ENCODE results near the gene BTBD16. TPM values are rescaled to one million over a fixed set of nuclear protein-coding genes. Genes with fewer than 3 reads are reported as not detected.

BTBD16 gene
- total and polyA plus RNA-seq, 2 of the 13 experiments (the other 11 are each of a cell fraction or from before 2014, with no cell fraction given): 5.0 to 11.9 TPM

- TF ChIP-seq TRIM24 (CRISPR knock-in tag; IDR thresholded peaks at IDR 0.05) (no peak), ZNF770 (CRISPR knock-in tag; IDR thresholded peaks at IDR 0.05) (0 out of 2 replicates have a peak, but pooled peaks have one; percentile 9), ONECUT2 (CRISPR knock-in tag; IDR thresholded peaks at IDR 0.05) (no peak), ETV6 (CRISPR knock-in tag; conservative IDR thresholded peaks at IDR 0.05) (no peak; the same call in 1 of the 2 replicates), CSRNP2 (CRISPR knock-in tag; conservative IDR thresholded peaks at IDR 0.05; ENCODE audit: low read depth) (no peak), NFAT5 (CRISPR knock-in tag; IDR thresholded peaks at IDR 0.05) (no peak), NFYB (CRISPR knock-in tag; IDR thresholded peaks at IDR 0.05) (no peak), DR1 (CRISPR knock-in tag; IDR thresholded peaks at IDR 0.05) (peak; percentile 44; the same call in 1 of the 2 replicates), ZNF431 (CRISPR knock-in tag; IDR thresholded peaks at IDR 0.05; ENCODE audit: borderline replicate concordance, low read depth) (0 out of 2 replicates have a peak, but pooled peaks have one; percentile 26), ZNF710 (CRISPR knock-in tag; IDR thresholded peaks at IDR 0.05; ENCODE audit: borderline replicate concordance) (no peak; the same call in 1 of the 2 replicates), BRF2 (CRISPR knock-in tag; IDR thresholded peaks at IDR 0.05) (no peak), NONO (IDR thresholded peaks at IDR 0.05) (no peak), NONO (CRISPR knock-in tag; conservative IDR thresholded peaks at IDR 0.05) (0 out of 2 replicates have a peak, but pooled peaks have one; percentile 44), GATAD2A (CRISPR knock-in tag; IDR thresholded peaks at IDR 0.05) (peak; percentile 78), ERF (CRISPR knock-in tag; IDR thresholded peaks at IDR 0.05) (peak; percentile 61; the same call in 1 of the 2 replicates), SOX5 (CRISPR knock-in tag; IDR thresholded peaks at IDR 0.05; ENCODE audit: borderline replicate concordance) (peak; percentile 89), DNMT1 (CRISPR knock-in tag; IDR thresholded peaks at IDR 0.05) (0 out of 2 replicates have a peak, but pooled peaks have one; percentile 55)
Observed at GRCh38 chr10:122331615-122332446, 60.7 kb downstream of the BTBD16 start (continued).

Data from HepG2 (cell line).